Erythroblast (primary cell): Measurements from ENCODE around the gene ETV5.

Experiments used
- GATA1 ChIP-seq: IDR thresholded peaks from 2 replicates; pipeline ENCODE4 v1.6.1; 2011; ENCODE audit warnings: low read depth, mild to moderate bottlenecking, control low read depth, low read length, moderate library complexity
- POLR2A ChIP-seq: IDR thresholded peaks from 2 replicates; pipeline ENCODE4 v1.6.1; 2011; ENCODE audit warnings: mild to moderate bottlenecking, low read length

DNA sequence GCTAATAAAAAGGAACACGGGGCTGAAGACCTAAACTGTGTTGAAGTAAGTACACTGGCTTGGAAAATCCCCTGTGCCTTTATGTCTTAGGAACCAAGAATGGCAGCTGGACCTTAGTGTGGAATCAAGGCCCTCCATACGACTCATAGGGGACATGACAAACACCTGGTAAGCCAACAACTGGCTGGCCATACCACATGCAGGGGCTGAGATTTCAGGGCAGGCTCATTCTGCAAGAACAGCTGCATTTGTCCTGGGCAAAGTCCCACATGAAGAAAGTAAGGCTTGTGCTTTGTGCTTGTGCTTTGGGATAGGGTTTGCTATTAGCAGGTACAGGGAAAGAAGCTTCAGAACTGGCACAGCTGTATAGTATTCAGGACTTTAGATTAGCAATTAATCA, 18.0 kb downstream of the ETV5 start:
- TF ChIP-seq POLR2A (no peak), GATA1 (no peak)
